ENCODE data around the gene NOX4.

DNA sequence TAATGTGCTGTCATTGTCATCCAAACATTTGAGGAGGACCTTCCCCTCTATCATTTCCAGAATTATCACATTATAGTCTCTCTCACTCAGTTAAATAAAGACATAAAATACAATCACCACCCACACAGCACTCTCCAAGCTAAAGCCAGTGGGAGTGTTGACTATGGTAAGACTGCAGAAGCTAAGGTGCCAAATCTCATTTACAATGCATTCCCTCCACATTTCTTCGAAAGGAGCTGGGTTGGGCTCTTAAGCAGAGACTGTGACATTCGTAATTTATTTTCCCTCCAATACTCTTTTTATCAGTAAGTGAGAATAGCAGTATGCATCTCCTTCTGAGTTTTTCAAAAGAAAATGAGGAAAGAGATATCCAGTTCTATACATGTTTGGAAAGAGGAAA, 74.2 kb downstream of the NOX4 start:
- TF ChIP-seq, protein P1, sequence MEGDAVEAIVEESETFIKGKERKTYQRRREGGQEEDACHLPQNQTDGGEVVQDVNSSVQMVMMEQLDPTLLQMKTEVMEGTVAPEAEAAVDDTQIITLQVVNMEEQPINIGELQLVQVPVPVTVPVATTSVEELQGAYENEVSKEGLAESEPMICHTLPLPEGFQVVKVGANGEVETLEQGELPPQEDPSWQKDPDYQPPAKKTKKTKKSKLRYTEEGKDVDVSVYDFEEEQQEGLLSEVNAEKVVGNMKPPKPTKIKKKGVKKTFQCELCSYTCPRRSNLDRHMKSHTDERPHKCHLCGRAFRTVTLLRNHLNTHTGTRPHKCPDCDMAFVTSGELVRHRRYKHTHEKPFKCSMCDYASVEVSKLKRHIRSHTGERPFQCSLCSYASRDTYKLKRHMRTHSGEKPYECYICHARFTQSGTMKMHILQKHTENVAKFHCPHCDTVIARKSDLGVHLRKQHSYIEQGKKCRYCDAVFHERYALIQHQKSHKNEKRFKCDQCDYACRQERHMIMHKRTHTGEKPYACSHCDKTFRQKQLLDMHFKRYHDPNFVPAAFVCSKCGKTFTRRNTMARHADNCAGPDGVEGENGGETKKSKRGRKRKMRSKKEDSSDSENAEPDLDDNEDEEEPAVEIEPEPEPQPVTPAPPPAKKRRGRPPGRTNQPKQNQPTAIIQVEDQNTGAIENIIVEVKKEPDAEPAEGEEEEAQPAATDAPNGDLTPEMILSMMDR (IDR thresholded peaks at IDR 0.05; ENCODE audit: low read depth, low read length, poor library complexity, severe bottlenecking) = no peak
- no peak for TF ChIP-seq EZH2phosphoT487 (IDR thresholded peaks at IDR 0.05; ENCODE audit: borderline replicate concordance, low read length)

Data from DOHH2 (cell line).